OCI-LY1 (cell line): ENCODE data around the gene MDGA2.

Experiments used
- H2AFZ ChIP-seq: fragments of 200-600 bp; sonication (generic), shearing (Covaris generic); 2 replicates; pipeline ENCODE4 v1.6.0; 2014; ENCODE audit warnings: antibody characterized with exemption, mild to moderate bottlenecking, low read length
- H3F3A ChIP-seq: fragments of 200-600 bp; sonication (generic), shearing (Covaris generic); 2 replicates; pipeline ENCODE4 v1.6.0; 2014; ENCODE audit warnings: mild to moderate bottlenecking, antibody characterized with exemption, low read length, moderate library complexity; ENCODE audit not compliant: insufficient read depth
- H3K27ac ChIP-seq: fragments of 200-600 bp; sonication (generic); 2 replicates; pipeline ENCODE4 v1.5.1; 2014; ENCODE audit warnings: low read length, mixed run types, mild to moderate bottlenecking, low read depth; ENCODE audit not compliant: poor library complexity, severe bottlenecking
- H3K27me3 ChIP-seq: fragments of 200-600 bp; sonication (generic); 2 replicates; pipeline ENCODE4 v1.6.0; 2014; ENCODE audit warnings: antibody characterized with exemption, mild to moderate bottlenecking, low read length, moderate library complexity; ENCODE audit not compliant: insufficient read depth
- H3K36me3 ChIP-seq: fragments of 200-600 bp; sonication (generic); 2 replicates; pipeline ENCODE4 v1.6.1; 2014; ENCODE audit warnings: mild to moderate bottlenecking, antibody characterized with exemption, low read length, moderate library complexity, mixed read lengths; ENCODE audit not compliant: insufficient read depth
- H3K4me1 ChIP-seq: fragments of 200-600 bp; sonication (generic); 2 replicates; pipeline ENCODE4 v1.5.1; 2014; ENCODE audit warnings: mild to moderate bottlenecking, low read length, moderate library complexity; ENCODE audit not compliant: insufficient read depth, severe bottlenecking
- H3K4me2 ChIP-seq: fragments of 200-600 bp; sonication (generic), shearing (Covaris generic); 2 replicates; pipeline ENCODE4 v1.6.1; 2014; ENCODE audit warnings: low read length
- H3K4me3 ChIP-seq: fragments of 200-600 bp; sonication (generic); 2 replicates; pipeline ENCODE4 v1.5.1; 2014; ENCODE audit warnings: low read length, low read depth, mild to moderate bottlenecking, mixed read lengths; ENCODE audit not compliant: poor library complexity, severe bottlenecking
- H3K79me2 ChIP-seq: fragments of 200-600 bp; shearing (Covaris generic); 2 replicates; pipeline ENCODE4 v1.6.1; 2016; ENCODE audit warnings: mixed run types, low read length, mixed read lengths; ENCODE audit not compliant: insufficient read depth
- H3K9ac ChIP-seq: fragments of 200-600 bp; sonication (generic), shearing (Covaris generic); 2 replicates; pipeline ENCODE4 v1.6.1; 2014; ENCODE audit warnings: mild to moderate bottlenecking, low read length, mixed read lengths
- H3K9me2 ChIP-seq: fragments of 200-600 bp; sonication (generic), shearing (Covaris generic); 2 replicates; pipeline ENCODE4 v1.6.1; 2014; ENCODE audit warnings: low read depth, mild to moderate bottlenecking, low read length, mixed read lengths
- H3K9me3 ChIP-seq: fragments of 200-600 bp; shearing (Covaris generic); 2 replicates; pipeline ENCODE4 v1.6.1; 2014; ENCODE audit warnings: low read length, mixed read lengths
- H4K20me1 ChIP-seq: fragments of 200-600 bp; sonication (generic), shearing (Covaris generic); 2 replicates; pipeline ENCODE4 v1.6.0; 2016; ENCODE audit warnings: mild to moderate bottlenecking, low read length; ENCODE audit not compliant: insufficient read depth
- EZH2 ChIP-seq: fragments of 200-600 bp; sonication (generic), shearing (Covaris generic); IDR thresholded peaks from 2 replicates; pipeline ENCODE4 v1.8.0; 2017; ENCODE audit warnings: borderline replicate concordance, mixed run types, mild to moderate bottlenecking, antibody characterized with exemption, low read length, moderate library complexity, mixed read lengths
- TF ChIP-seq, protein P1 (sequence below): fragments of 200-600 bp; sonication (generic), shearing (Covaris generic); IDR thresholded peaks from 2 replicates; pipeline ENCODE4 v1.5.1; 2017; ENCODE audit warnings: mild to moderate bottlenecking, antibody characterized with exemption, low read length, moderate library complexity, mixed read lengths

The MDGA2 gene

DNA sequence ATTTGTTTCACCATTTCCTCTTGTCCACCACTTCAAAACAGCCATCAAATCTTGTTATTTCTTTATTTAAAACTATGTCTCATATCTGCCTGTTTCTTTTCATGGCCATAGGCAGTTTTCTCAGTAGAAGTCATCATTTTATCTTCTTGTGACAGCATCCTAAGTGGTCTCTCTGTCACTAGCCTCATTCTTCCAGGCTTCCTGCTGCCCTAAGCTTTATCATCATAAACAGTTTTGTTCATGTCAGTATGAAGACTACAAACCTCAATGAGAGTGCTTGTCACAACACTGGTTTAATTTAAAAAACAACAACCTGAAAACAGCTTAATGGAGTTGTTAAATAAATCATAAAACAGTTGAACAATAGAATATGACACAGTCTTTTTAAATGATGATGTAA, 636.1 kb downstream of the MDGA2 start:
- Histone ChIP-seq H3F3A (no peaks in the 10 kb centered on the region), H3K4me1 (no peaks in the 10 kb centered on the region), H2AFZ (no peak overlapping the region), H3K4me3 (no peak overlapping the region), H4K20me1 (no peaks in the 10 kb centered on the region), H3K4me2 (no peak overlapping the region), H3K36me3 (no peaks in the 10 kb centered on the region), H3K9me3 (no peaks in the 10 kb centered on the region), H3K27ac (no peak overlapping the region), H3K9me2 (no peaks in the 10 kb centered on the region), H3K9ac (no peak overlapping the region), H3K27me3 (no peaks in the 10 kb centered on the region), H3K79me2 (no peaks in the 10 kb centered on the region)
- TF ChIP-seq, protein P1, sequence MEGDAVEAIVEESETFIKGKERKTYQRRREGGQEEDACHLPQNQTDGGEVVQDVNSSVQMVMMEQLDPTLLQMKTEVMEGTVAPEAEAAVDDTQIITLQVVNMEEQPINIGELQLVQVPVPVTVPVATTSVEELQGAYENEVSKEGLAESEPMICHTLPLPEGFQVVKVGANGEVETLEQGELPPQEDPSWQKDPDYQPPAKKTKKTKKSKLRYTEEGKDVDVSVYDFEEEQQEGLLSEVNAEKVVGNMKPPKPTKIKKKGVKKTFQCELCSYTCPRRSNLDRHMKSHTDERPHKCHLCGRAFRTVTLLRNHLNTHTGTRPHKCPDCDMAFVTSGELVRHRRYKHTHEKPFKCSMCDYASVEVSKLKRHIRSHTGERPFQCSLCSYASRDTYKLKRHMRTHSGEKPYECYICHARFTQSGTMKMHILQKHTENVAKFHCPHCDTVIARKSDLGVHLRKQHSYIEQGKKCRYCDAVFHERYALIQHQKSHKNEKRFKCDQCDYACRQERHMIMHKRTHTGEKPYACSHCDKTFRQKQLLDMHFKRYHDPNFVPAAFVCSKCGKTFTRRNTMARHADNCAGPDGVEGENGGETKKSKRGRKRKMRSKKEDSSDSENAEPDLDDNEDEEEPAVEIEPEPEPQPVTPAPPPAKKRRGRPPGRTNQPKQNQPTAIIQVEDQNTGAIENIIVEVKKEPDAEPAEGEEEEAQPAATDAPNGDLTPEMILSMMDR: no peak
- TF ChIP-seq EZH2: no peak

DNA sequence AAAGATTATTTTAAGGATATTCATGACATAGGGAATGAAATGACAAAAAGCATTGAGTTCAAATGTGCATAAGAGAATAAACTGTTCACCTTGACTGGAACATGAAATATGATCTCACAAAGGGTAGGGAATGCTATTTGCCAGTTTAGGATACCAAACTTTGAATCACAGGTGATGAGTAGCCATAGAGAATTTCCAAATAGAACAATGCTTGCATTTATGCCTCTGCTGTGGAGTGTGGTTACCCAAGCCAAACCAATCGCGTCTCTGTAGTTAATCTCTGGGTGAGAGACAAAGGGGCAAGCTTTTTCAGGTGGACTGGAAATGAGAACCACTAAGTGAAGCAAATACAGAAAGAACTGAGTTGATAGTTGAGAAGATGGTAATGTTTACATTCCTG, 652.7 kb downstream of the MDGA2 start:
- Histone ChIP-seq H3K4me3 (no peak overlapping the region), H3K4me2 (no peak overlapping the region), H3K27ac (no peak overlapping the region), H3K9ac (no peak overlapping the region), H3K9me2 (no peaks in the 10 kb centered on the region), H3K79me2 (no peaks in the 10 kb centered on the region), H3K36me3 (no peaks in the 10 kb centered on the region), H3F3A (no peaks in the 10 kb centered on the region), H2AFZ (no peak overlapping the region), H3K27me3 (no peaks in the 10 kb centered on the region), H3K4me1 (no peaks in the 10 kb centered on the region), H4K20me1 (no peaks in the 10 kb centered on the region), H3K9me3 (no peaks in the 10 kb centered on the region)
- TF ChIP-seq EZH2: no peak
- TF ChIP-seq, protein P1: no peak

DNA sequence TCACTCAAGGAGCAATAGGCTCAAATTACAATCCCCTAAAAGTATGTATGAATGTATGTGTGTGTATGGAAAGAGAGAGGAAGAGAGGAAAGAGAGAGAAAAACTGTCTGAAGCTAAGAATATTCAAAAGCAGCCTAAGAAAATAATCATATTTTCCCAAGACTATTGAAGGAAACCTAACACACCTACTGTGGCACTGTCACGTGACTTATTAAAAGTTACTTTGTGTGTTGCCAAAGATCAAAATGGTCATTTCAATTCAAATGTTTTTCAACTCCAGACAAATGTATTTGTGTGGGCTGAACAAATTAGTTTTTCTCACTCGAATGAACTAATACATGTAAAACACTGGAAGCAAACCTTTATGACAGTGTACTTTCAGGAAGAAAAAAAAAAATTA, 654.9 kb downstream of the MDGA2 start:
- no peak overlapping the region for H3K4me3 ChIP-seq
- no peak overlapping the region for H3K9ac ChIP-seq
- H3K9me2 ChIP-seq: no peaks in the 10 kb centered on the region
- no peaks in the 10 kb centered on the region for H4K20me1 ChIP-seq
- no peaks in the 10 kb centered on the region for H3K4me1 ChIP-seq
- H3K79me2 ChIP-seq: no peaks in the 10 kb centered on the region
- no peaks in the 10 kb centered on the region for H3K9me3 ChIP-seq
- H3K4me2 ChIP-seq: no peak overlapping the region
- no peak overlapping the region for H3K27ac ChIP-seq
- no peaks in the 10 kb centered on the region for H3K36me3 ChIP-seq
- H3K27me3 ChIP-seq: no peaks in the 10 kb centered on the region
- no peaks in the 10 kb centered on the region for H3F3A ChIP-seq
- H2AFZ ChIP-seq: no peak overlapping the region
- TF ChIP-seq EZH2: no peak
- TF ChIP-seq, protein P1: no peak
